HG02623 (cell line): ENCODE results near the gene RUSC2.
"Not testable (repeated sequence)": the region's sequence is repeated elsewhere in the genome, so short reads cannot be mapped to it uniquely, and the experiment has no call there.

Source experiments
- ATAC-seq: cut with Tn5 transposase; IDR thresholded peaks from one replicate; pipeline ENCODE4 v1.9.1; 2021; ENCODE audit warnings: moderate library complexity; ENCODE audit not compliant: unreplicated experiment

Gene RUSC2

GRCh38 chr9:35521708-35522107, 31.8 kb downstream of the RUSC2 start:
- no peak for ATAC-seq

- no peak for ATAC-seq
Measured at GRCh38 chr9:35522187-35522586, 32.3 kb downstream of the RUSC2 start.

GRCh38 chr9:35522700-35523099, 32.8 kb downstream of the RUSC2 start:
- ATAC-seq: no peak

GRCh38 chr9:35523556-35523955, 33.6 kb downstream of the RUSC2 start:
- not testable (repeated sequence) for ATAC-seq

- ATAC-seq: no peak
Measured at GRCh38 chr9:35526087-35526801, 36.3 kb downstream of the RUSC2 start.

- ATAC-seq: no peak
Measured at GRCh38 chr9:35529161-35529823, 39.4 kb downstream of the RUSC2 start.

- ATAC-seq: no peak
Measured at GRCh38 chr9:35533398-35533797, 43.5 kb downstream of the RUSC2 start.

- ATAC-seq: not testable (repeated sequence)
Measured at GRCh38 chr9:35534921-35535320, 45.0 kb downstream of the RUSC2 start.

- ATAC-seq: no peak
Measured at GRCh38 chr9:35537913-35538312, 48.0 kb downstream of the RUSC2 start.

- no peak for ATAC-seq
Measured at GRCh38 chr9:35538361-35539234, 48.7 kb downstream of the RUSC2 start.
